GM12878 (cell line): ENCODE data around the gene LARGE1.

Source experiments
- ATF3 ChIP-seq: IDR thresholded peaks from 2 replicates; pipeline ENCODE4 v1.6.1; 2011; ENCODE audit warnings: low read depth, mild to moderate bottlenecking, low read length, moderate library complexity, borderline replicate concordance; ENCODE audit errors: extremely low read depth
- ATF7 ChIP-seq: fragments of 450-650 bp; IDR thresholded peaks from 2 replicates; pipeline ENCODE4 v1.6.1; 2016; ENCODE audit warnings: low read depth, mild to moderate bottlenecking
- EED ChIP-seq: sonication (generic); IDR thresholded peaks from 2 replicates; pipeline ENCODE4 v1.6.1; 2016; ENCODE audit warnings: antibody characterized with exemption, low read depth
- EZH2 ChIP-seq: IDR thresholded peaks from 2 replicates; pipeline ENCODE4 v1.6.1; 2012; ENCODE audit warnings: low read depth, mild to moderate bottlenecking, control low read depth, inconsistent platforms, low read length, borderline replicate concordance; ENCODE audit not compliant: control insufficient read depth
- IKZF1 ChIP-seq: fragments of 450-650 bp; conservative IDR thresholded peaks from 2 replicates; pipeline ENCODE4 v1.6.1; 2017; ENCODE audit warnings: antibody characterized with exemption, mild to moderate bottlenecking
- NR2C2 ChIP-seq: IDR thresholded peaks from 2 replicates; pipeline ENCODE4 v1.6.1; 2011; ENCODE audit warnings: borderline replicate concordance, low read depth; ENCODE audit not compliant: control insufficient read depth, insufficient read length
- POLR2A ChIP-seq: IDR thresholded peaks from 2 replicates; pipeline ENCODE4 v1.6.1; 2011; ENCODE audit warnings: low read depth, mild to moderate bottlenecking, low read length
- YBX1 ChIP-seq: fragments of 450-650 bp; IDR thresholded peaks from 2 replicates; pipeline ENCODE4 v1.6.1; 2016; ENCODE audit warnings: antibody characterized with exemption
- TF ChIP-seq, protein P1 (sequence below): IDR thresholded peaks from 2 replicates; pipeline ENCODE4 v1.6.1; 2012; ENCODE audit warnings: mild to moderate bottlenecking, low read depth, low read length

GRCh38 chr22:33923660-33924246 is 3.5 kb upstream of the LARGE1 start:
- TF ChIP-seq EZH2, result no peak
- no peak for TF ChIP-seq YBX1
- no peak for TF ChIP-seq ATF7
- TF ChIP-seq, protein P1, sequence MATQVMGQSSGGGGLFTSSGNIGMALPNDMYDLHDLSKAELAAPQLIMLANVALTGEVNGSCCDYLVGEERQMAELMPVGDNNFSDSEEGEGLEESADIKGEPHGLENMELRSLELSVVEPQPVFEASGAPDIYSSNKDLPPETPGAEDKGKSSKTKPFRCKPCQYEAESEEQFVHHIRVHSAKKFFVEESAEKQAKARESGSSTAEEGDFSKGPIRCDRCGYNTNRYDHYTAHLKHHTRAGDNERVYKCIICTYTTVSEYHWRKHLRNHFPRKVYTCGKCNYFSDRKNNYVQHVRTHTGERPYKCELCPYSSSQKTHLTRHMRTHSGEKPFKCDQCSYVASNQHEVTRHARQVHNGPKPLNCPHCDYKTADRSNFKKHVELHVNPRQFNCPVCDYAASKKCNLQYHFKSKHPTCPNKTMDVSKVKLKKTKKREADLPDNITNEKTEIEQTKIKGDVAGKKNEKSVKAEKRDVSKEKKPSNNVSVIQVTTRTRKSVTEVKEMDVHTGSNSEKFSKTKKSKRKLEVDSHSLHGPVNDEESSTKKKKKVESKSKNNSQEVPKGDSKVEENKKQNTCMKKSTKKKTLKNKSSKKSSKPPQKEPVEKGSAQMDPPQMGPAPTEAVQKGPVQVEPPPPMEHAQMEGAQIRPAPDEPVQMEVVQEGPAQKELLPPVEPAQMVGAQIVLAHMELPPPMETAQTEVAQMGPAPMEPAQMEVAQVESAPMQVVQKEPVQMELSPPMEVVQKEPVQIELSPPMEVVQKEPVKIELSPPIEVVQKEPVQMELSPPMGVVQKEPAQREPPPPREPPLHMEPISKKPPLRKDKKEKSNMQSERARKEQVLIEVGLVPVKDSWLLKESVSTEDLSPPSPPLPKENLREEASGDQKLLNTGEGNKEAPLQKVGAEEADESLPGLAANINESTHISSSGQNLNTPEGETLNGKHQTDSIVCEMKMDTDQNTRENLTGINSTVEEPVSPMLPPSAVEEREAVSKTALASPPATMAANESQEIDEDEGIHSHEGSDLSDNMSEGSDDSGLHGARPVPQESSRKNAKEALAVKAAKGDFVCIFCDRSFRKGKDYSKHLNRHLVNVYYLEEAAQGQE, result no peak
- TF ChIP-seq POLR2A, result no peak
- TF ChIP-seq IKZF1, result no peak
- no peak for TF ChIP-seq EED
- TF ChIP-seq ATF3, result no peak
- TF ChIP-seq NR2C2, result no peak
